Osteocyte (in vitro differentiated cells): ENCODE measurements around the gene SLC1A3. TPM values are rescaled to one million over a fixed set of nuclear protein-coding genes. Genes with fewer than 3 reads are reported as not detected.

Experiments used
- DNase-seq: peaks from one replicate; pipeline ENCODE4 v3.0.0; 2021; ENCODE audit warnings: mixed read lengths; ENCODE audit not compliant: unreplicated experiment; ENCODE audit errors: extremely low spot score
- H3K27ac Mint-ChIP-seq: one replicate; pipeline ENCODE4 v1.8.0; 2021; ENCODE audit warnings: mild to moderate bottlenecking, mixed read lengths; ENCODE audit not compliant: unreplicated experiment
- H3K27me3 Mint-ChIP-seq: one replicate; pipeline ENCODE4 v1.8.0; 2021; ENCODE audit warnings: mixed read lengths; ENCODE audit not compliant: unreplicated experiment
- H3K36me3 Mint-ChIP-seq: one replicate; pipeline ENCODE4 v1.8.0; 2021; ENCODE audit warnings: mixed read lengths; ENCODE audit not compliant: unreplicated experiment
- H3K4me1 Mint-ChIP-seq: one replicate; pipeline ENCODE4 v1.8.0; 2021; ENCODE audit warnings: mixed read lengths; ENCODE audit not compliant: unreplicated experiment
- H3K4me3 Mint-ChIP-seq: one replicate; pipeline ENCODE4 v1.8.0; 2021; ENCODE audit warnings: mild to moderate bottlenecking, moderate library complexity, mixed read lengths; ENCODE audit not compliant: unreplicated experiment
- H3K9me3 Mint-ChIP-seq: one replicate; pipeline ENCODE4 v1.8.0; 2021; ENCODE audit warnings: mixed read lengths; ENCODE audit not compliant: unreplicated experiment
- CTCF ChIP-seq: fragments of 200-600 bp; sonication (generic); IDR thresholded peaks from 2 replicates; pipeline ENCODE4 v1.5.0; 2021; ENCODE audit warnings: antibody characterized with exemption, mild to moderate bottlenecking, moderate library complexity
- total RNA-seq: library from RNA; stranded (reverse); gene quantifications from 2 replicates; pipeline ENCODE4 v1.2.1, GENCODE V29; 2021

The SLC1A3 gene
- total RNA-seq, 1 donor from 2014 or later, result 19.9 TPM

GRCh38 chr5:36708996-36709395, 102.6 kb downstream of the SLC1A3 start:
- DNase-seq, result no peak
- no peak overlapping the region for H3K4me3 Mint-ChIP-seq
- no peak overlapping the region for H3K27ac Mint-ChIP-seq
- no peak for TF ChIP-seq CTCF
- H3K9me3 Mint-ChIP-seq, result peaks cover 8% of the 10 kb centered on the region
- peaks cover 35% of the 10 kb centered on the region for H3K27me3 Mint-ChIP-seq
- no peaks in the 10 kb centered on the region for H3K4me1 Mint-ChIP-seq
- H3K36me3 Mint-ChIP-seq, result no peaks in the 10 kb centered on the region

- Mint-ChIP-seq H3K27me3 (peaks cover 27% of the 10 kb centered on the region), H3K27ac (no peak overlapping the region), H3K4me3 (no peak overlapping the region), H3K9me3 (peaks cover 8% of the 10 kb centered on the region), H3K36me3 (no peaks in the 10 kb centered on the region), H3K4me1 (no peaks in the 10 kb centered on the region)
- no peak for TF ChIP-seq CTCF
- DNase-seq, result no peak
These were observed 103.6 kb downstream of the SLC1A3 start for GRCh38 chr5:36710039-36710438.

- no peak for DNase-seq
- Mint-ChIP-seq H3K4me1 (no peaks in the 10 kb centered on the region), H3K27ac (no peak overlapping the region), H3K36me3 (no peaks in the 10 kb centered on the region), H3K9me3 (peaks cover 7% of the 10 kb centered on the region), H3K27me3 (peaks cover 23% of the 10 kb centered on the region), H3K4me3 (no peak overlapping the region)
- no peak for TF ChIP-seq CTCF
These were observed 106.3 kb downstream of the SLC1A3 start for GRCh38 chr5:36712706-36713105.

GRCh38 chr5:36713541-36713940, 107.1 kb downstream of the SLC1A3 start:
- H3K27ac Mint-ChIP-seq, result no peak overlapping the region

GRCh38 chr5:36717131-36717695, 110.8 kb downstream of the SLC1A3 start:
- no peak for TF ChIP-seq CTCF
- Mint-ChIP-seq H3K27me3 (peaks cover 44% of the 10 kb centered on the region), H3K36me3 (no peaks in the 10 kb centered on the region), H3K27ac (no peak overlapping the region), H3K4me3 (no peak overlapping the region), H3K9me3 (no peaks in the 10 kb centered on the region), H3K4me1 (no peaks in the 10 kb centered on the region)
- DNase-seq, result no peak

More at GRCh38 chr5:36713541-36713940, 107.1 kb downstream of the SLC1A3 start:
- Mint-ChIP-seq H3K27me3 (peaks cover 28% of the 10 kb centered on the region), H3K9me3 (peaks cover 4% of the 10 kb centered on the region), H3K4me3 (no peak overlapping the region), H3K4me1 (no peaks in the 10 kb centered on the region), H3K36me3 (no peaks in the 10 kb centered on the region)
- TF ChIP-seq CTCF, result no peak
- no peak for DNase-seq
